CD4-positive, alpha-beta memory T cell (primary cell): ENCODE results near the gene WNT3A. TPM values are rescaled to one million over a fixed set of nuclear protein-coding genes. Genes with fewer than 3 reads are reported as not detected.

Experiments used
- CTCF ChIA-PET: fragments of 350-600 bp; sonication (Branson Sonifier 250); formaldehyde crosslinking; loops from one replicate; lab custom pipeline; 2021; ENCODE audit warnings: inconsistent platforms; ENCODE audit not compliant: partially characterized antibody; lab: Charles Lee
- POLR2A ChIA-PET: fragments of 350-600 bp; sonication (Branson Sonifier 250); formaldehyde crosslinking; loops from one replicate; lab custom pipeline; 2021; ENCODE audit not compliant: partially characterized antibody; lab: Charles Lee
- DNase-seq, 5 donors: peaks; one replicate each; pipeline versions ENCODE4 v3.0.0 to v3.0.0-alpha.2; 2020 to 2022; ENCODE audit warnings: mixed read lengths in 1 of 5
- H3K27ac ChIP-seq: one replicate; pipeline ENCODE4 v1.7.0; 2013; ENCODE audit warnings: low read depth, low read length
- H3K27me3 ChIP-seq: 2 replicates; pipeline ENCODE4 v1.7.0; 2013; ENCODE audit warnings: mild to moderate bottlenecking, low read length, moderate library complexity; ENCODE audit not compliant: insufficient read depth
- H3K36me3 ChIP-seq: 2 replicates; pipeline ENCODE4 v1.7.0; 2013; ENCODE audit warnings: mild to moderate bottlenecking, low read length, moderate library complexity; ENCODE audit not compliant: insufficient read depth
- H3K4me1 ChIP-seq: 2 replicates; pipeline ENCODE4 v1.7.0; 2013; ENCODE audit warnings: mild to moderate bottlenecking, low read length, moderate library complexity; ENCODE audit not compliant: insufficient read depth
- H3K4me3 ChIP-seq, 2 donors: one replicate each; pipeline ENCODE4 v1.7.0; 2013; ENCODE audit warnings: low read length in 2 of 2, mild to moderate bottlenecking in 1 of 2
- H3K9me3 ChIP-seq, 2 donors: one replicate each; pipeline ENCODE4 v1.7.0; 2013; ENCODE audit warnings: low read length in 2 of 2, control low read depth in 1 of 2; ENCODE audit not compliant: control insufficient read depth in 1 of 2
- H3K27ac Mint-ChIP-seq, 7 donors: one replicate each; pipeline ENCODE4 v1.8.0; 2020 to 2021; ENCODE audit warnings: mixed read lengths in 7 of 7, mild to moderate bottlenecking in 6 of 7, inconsistent platforms in 3 of 7, moderate library complexity in 3 of 7
- H3K27me3 Mint-ChIP-seq, 2 donors: one replicate each; pipeline ENCODE4 v1.8.0; 2020 to 2021; ENCODE audit warnings: mixed read lengths in 2 of 2
- H3K36me3 Mint-ChIP-seq, 2 donors: one replicate each; pipeline ENCODE4 v1.8.0; 2020 to 2021; ENCODE audit warnings: mixed read lengths in 2 of 2, inconsistent platforms in 1 of 2, mild to moderate bottlenecking in 1 of 2
- H3K4me1 Mint-ChIP-seq, 4 donors: one replicate each; pipeline ENCODE4 v1.8.0; 2020 to 2021; ENCODE audit warnings: mixed read lengths in 4 of 4, mild to moderate bottlenecking in 1 of 4
- H3K4me3 Mint-ChIP-seq, 8 donors: one replicate each; pipeline ENCODE4 v1.8.0; 2020 to 2021; ENCODE audit warnings: mixed read lengths in 8 of 8, mild to moderate bottlenecking in 7 of 8, moderate library complexity in 6 of 8, inconsistent platforms in 3 of 8
- H3K9me3 Mint-ChIP-seq, 8 donors: one replicate each; pipeline ENCODE4 v1.8.0; 2020 to 2021; ENCODE audit warnings: mixed read lengths in 8 of 8, mild to moderate bottlenecking in 5 of 8, inconsistent platforms in 3 of 8, moderate library complexity in 1 of 8
- intact Hi-C: fragments of 100-400 bp; cut with micrococcal nuclease; formaldehyde crosslinking; loops from one replicate; pipeline ENCODE4 v1.15.1; 2023
- polyA plus RNA-seq, 2 donors: library from polyadenylated mRNA; unstranded; fragments of 300-500 nt; fragmentation: Illumina TruSeq; gene quantifications; one replicate each; pipeline ENCODE4 v1.2.3, GENCODE V29; 2021
- total RNA-seq, 2 experiments: library from RNA; stranded (reverse); gene quantifications; one replicate each; pipeline ENCODE4 v1.2.3, GENCODE V29; 2021

Gene WNT3A
- total and polyA plus RNA-seq, 4 experiments from 2014 or later: not detected

- Mint-ChIP-seq H3K4me1 (peaks cover 4 to 22% (median 9%) of the 10 kb centered on the region in 4 donors), H3K4me3 (no peak overlapping the region), H3K27ac (no peak overlapping the region), H3K27me3 (peaks cover 36 to 50% of the 10 kb centered on the region in 2 donors), H3K36me3 (no peaks in the 10 kb centered on the region), H3K9me3 (no peaks in the 10 kb centered on the region)
- DNase-seq: no peak
- Histone ChIP-seq H3K36me3 (no peaks in the 10 kb centered on the region), H3K27ac (no peak overlapping the region), H3K9me3 (no peaks in the 10 kb centered on the region), H3K4me1 (peaks cover 14% of the 10 kb centered on the region), H3K4me3 (no peak overlapping the region), H3K27me3 (peaks cover 28% of the 10 kb centered on the region)
- POLR2A ChIA-PET: no interaction called here
- CTCF ChIA-PET: no interaction called here
- intact Hi-C loops: no loop called here
These were observed 1.2 kb upstream of the WNT3A start for GRCh38 chr1:228005511-228006033.

GRCh38 chr1:228006034-228006785 lies 588 bp upstream of the WNT3A start:
- Histone ChIP-seq H3K27ac (no peak overlapping the region), H3K4me1 (peaks cover 14% of the 10 kb centered on the region), H3K36me3 (no peaks in the 10 kb centered on the region), H3K4me3 (no peak overlapping the region), H3K27me3 (peaks cover 28% of the 10 kb centered on the region), H3K9me3 (no peaks in the 10 kb centered on the region)
- DNase-seq: no peak
- CTCF ChIA-PET: no interaction called here
- Mint-ChIP-seq H3K4me1 (peaks cover 5 to 22% (median 9%) of the 10 kb centered on the region in 4 donors), H3K27ac (no peak overlapping the region), H3K4me3 (peak overlapping the region in 1 of 8 donors; percentile 29), H3K9me3 (no peaks in the 10 kb centered on the region), H3K27me3 (peaks cover 36 to 52% of the 10 kb centered on the region in 2 donors), H3K36me3 (no peaks in the 10 kb centered on the region)
- POLR2A ChIA-PET: no interaction called here
- intact Hi-C loops: no loop called here

GRCh38 chr1:228007049-228007800 lies 427 bp downstream of the WNT3A start:
- peaks cover 35 to 51% of the 10 kb centered on the region in 2 donors for H3K27me3 Mint-ChIP-seq
- no peak overlapping the region for H3K4me3 ChIP-seq

GRCh38 chr1:228007801-228008341 lies 1.1 kb downstream of the WNT3A start:
- H3K27ac ChIP-seq: no peak overlapping the region
- no peaks in the 10 kb centered on the region for H3K9me3 ChIP-seq
- Mint-ChIP-seq H3K4me1 (peaks cover 5 to 22% (median 9%) of the 10 kb centered on the region in 4 donors), H3K36me3 (no peaks in the 10 kb centered on the region), H3K27me3 (peaks cover 31 to 47% of the 10 kb centered on the region in 2 donors), H3K4me3 (peak overlapping the region in 4 of 8 donors; percentile 21 to 64 (median 52)), H3K9me3 (no peaks in the 10 kb centered on the region), H3K27ac (no peak overlapping the region)
- H3K27me3 ChIP-seq: peaks cover 28% of the 10 kb centered on the region
- ChIA-PET POLR2A (no interaction called here), CTCF (no interaction called here)
- no peak overlapping the region for H3K4me3 ChIP-seq
- DNase-seq: no peak
- H3K36me3 ChIP-seq: no peaks in the 10 kb centered on the region
- peaks cover 14% of the 10 kb centered on the region for H3K4me1 ChIP-seq
- intact Hi-C loops: no loop called here

More at GRCh38 chr1:228007049-228007800, 427 bp downstream of the WNT3A start:
- Histone ChIP-seq H3K9me3 (no peaks in the 10 kb centered on the region), H3K36me3 (no peaks in the 10 kb centered on the region), H3K27ac (no peak overlapping the region), H3K27me3 (peaks cover 28% of the 10 kb centered on the region), H3K4me1 (peaks cover 14% of the 10 kb centered on the region)
- intact Hi-C loops: no loop called here
- DNase-seq: no peak
- Mint-ChIP-seq H3K9me3 (no peaks in the 10 kb centered on the region), H3K27ac (no peak overlapping the region), H3K4me1 (peaks cover 5 to 22% (median 9%) of the 10 kb centered on the region in 4 donors), H3K36me3 (no peaks in the 10 kb centered on the region), H3K4me3 (peak overlapping the region in 1 of 8 donors; percentile 46)
- POLR2A ChIA-PET: no interaction called here
- CTCF ChIA-PET: no interaction called here

- Mint-ChIP-seq H3K27ac (no peak overlapping the region), H3K27me3 (peaks cover 30 to 43% of the 10 kb centered on the region in 2 donors), H3K36me3 (no peaks in the 10 kb centered on the region), H3K4me3 (peak overlapping the region in 7 of 8 donors; percentile 64 to 82 (median 71)), H3K4me1 (peaks cover 5 to 22% (median 9%) of the 10 kb centered on the region in 4 donors), H3K9me3 (no peaks in the 10 kb centered on the region)
- POLR2A ChIA-PET: no interaction called here
- no peaks in the 10 kb centered on the region for H3K9me3 ChIP-seq
- no peak overlapping the region for H3K27ac ChIP-seq
- peaks cover 14% of the 10 kb centered on the region for H3K4me1 ChIP-seq
- CTCF ChIA-PET: no interaction called here
- DNase-seq: no peak
- peaks cover 26% of the 10 kb centered on the region for H3K27me3 ChIP-seq
- intact Hi-C loops: no loop called here
- H3K4me3 ChIP-seq: no peak overlapping the region
- no peaks in the 10 kb centered on the region for H3K36me3 ChIP-seq
These were observed 1.8 kb downstream of the WNT3A start for GRCh38 chr1:228008391-228009115.

- Mint-ChIP-seq H3K27ac (no peak overlapping the region), H3K27me3 (peaks cover 29 to 39% of the 10 kb centered on the region in 2 donors)
- intact Hi-C loops: no loop called here
These were observed 2.5 kb downstream of the WNT3A start for GRCh38 chr1:228009116-228009827.

More at GRCh38 chr1:228009116-228009827, 2.5 kb downstream of the WNT3A start:
- no peaks in the 10 kb centered on the region for H3K36me3 ChIP-seq
- ChIA-PET CTCF (no interaction called here), POLR2A (no interaction called here)
- H3K9me3 Mint-ChIP-seq: no peaks in the 10 kb centered on the region
- peaks cover 5 to 20% (median 9%) of the 10 kb centered on the region in 4 donors for H3K4me1 Mint-ChIP-seq
- H3K36me3 Mint-ChIP-seq: no peaks in the 10 kb centered on the region
- H3K27ac ChIP-seq: no peak overlapping the region
- peaks cover 14% of the 10 kb centered on the region for H3K4me1 ChIP-seq
- no peaks in the 10 kb centered on the region for H3K9me3 ChIP-seq
- H3K4me3 ChIP-seq: peak overlapping the region in 1 of 2 donors; percentile 43
- peak overlapping the region; percentile 64 to 82 (median 70) for H3K4me3 Mint-ChIP-seq
- DNase-seq: no peak
- H3K27me3 ChIP-seq: peaks cover 20% of the 10 kb centered on the region
